ENCODE data around the gene IQUB.

GRCh38 chr7:123417580-123417979 lies 116.8 kb downstream of the IQUB start:
- TF ChIP-seq, protein P1, sequence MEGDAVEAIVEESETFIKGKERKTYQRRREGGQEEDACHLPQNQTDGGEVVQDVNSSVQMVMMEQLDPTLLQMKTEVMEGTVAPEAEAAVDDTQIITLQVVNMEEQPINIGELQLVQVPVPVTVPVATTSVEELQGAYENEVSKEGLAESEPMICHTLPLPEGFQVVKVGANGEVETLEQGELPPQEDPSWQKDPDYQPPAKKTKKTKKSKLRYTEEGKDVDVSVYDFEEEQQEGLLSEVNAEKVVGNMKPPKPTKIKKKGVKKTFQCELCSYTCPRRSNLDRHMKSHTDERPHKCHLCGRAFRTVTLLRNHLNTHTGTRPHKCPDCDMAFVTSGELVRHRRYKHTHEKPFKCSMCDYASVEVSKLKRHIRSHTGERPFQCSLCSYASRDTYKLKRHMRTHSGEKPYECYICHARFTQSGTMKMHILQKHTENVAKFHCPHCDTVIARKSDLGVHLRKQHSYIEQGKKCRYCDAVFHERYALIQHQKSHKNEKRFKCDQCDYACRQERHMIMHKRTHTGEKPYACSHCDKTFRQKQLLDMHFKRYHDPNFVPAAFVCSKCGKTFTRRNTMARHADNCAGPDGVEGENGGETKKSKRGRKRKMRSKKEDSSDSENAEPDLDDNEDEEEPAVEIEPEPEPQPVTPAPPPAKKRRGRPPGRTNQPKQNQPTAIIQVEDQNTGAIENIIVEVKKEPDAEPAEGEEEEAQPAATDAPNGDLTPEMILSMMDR (IDR thresholded peaks at IDR 0.05) = no peak
- no peak for TF ChIP-seq POLR2A (IDR thresholded peaks at IDR 0.05)

All from body of pancreas (tissue), 4 donors.